Measurements from ENCODE around the gene CDH4. TPM values are rescaled to one million over a fixed set of nuclear protein-coding genes. Genes with fewer than 3 reads are reported as not detected.

CDH4 gene
- total and polyA plus RNA-seq, 2 of the 8 experiments (the other 6 are each of a cell fraction or from before 2014, with no cell fraction given): 4.3 to 7.9 TPM

DNA sequence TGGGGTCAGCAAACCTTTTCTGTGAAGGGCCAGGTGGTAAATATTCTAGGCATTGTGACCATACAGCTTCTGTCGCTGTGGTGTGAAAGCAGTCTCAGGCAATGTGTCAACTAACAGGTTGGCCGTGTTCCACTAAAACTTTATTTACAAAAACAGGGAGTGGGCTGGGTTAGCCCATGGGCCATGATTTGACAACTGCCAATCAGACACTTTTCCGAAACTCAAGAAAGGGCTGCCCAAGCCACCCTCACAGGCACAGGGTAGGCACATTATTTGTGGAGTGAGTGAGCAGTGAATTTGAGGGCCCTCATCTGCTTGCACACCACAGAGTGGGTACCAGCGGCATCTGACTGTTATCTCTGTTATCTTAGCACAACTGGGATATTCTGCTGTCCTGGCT, 523.4 kb downstream of the CDH4 start:
- H3K9me3 ChIP-seq (ENCODE audit: insufficient read depth in 2 of 2, low read depth in 1 of 2, low read length in 1 of 2): no peaks in the 10 kb centered on the region
- H2BK15ac ChIP-seq (ENCODE audit: low read length): no peak overlapping the region
- DNase-seq (ENCODE audit: low read depth in 1 of 2, low spot score in 2 of 2) (no peak), FAIRE-seq (no peak)
- no peak overlapping the region for H2BK5ac ChIP-seq (ENCODE audit: low read depth, low read length)
- H4K91ac ChIP-seq (replicated peaks; ENCODE audit: insufficient read length, low read length): no peak overlapping the region
- H3K14ac ChIP-seq (ENCODE audit: insufficient read length): no peak overlapping the region
- H3K23me2 ChIP-seq (ENCODE audit: low read depth, low read length): no peaks in the 10 kb centered on the region
- no peak overlapping the region for H3K27ac ChIP-seq (ENCODE audit: low read depth, low read length)
- H4K8ac ChIP-seq (ENCODE audit: extremely low read depth, insufficient read depth, low read length): no peak overlapping the region
- H3K4ac ChIP-seq (replicated peaks; ENCODE audit: insufficient read length, low read depth, low read length): no peak overlapping the region
- H3K4me2 ChIP-seq (ENCODE audit: insufficient read depth in 1 of 2, low read depth in 2 of 2, low read length in 2 of 2): no peak overlapping the region
- peaks cover 0 to 4% (median 2%) of the 10 kb centered on the region in 4 experiments; a peak in 3 of 7 replicates for H3K27me3 ChIP-seq (replicated peaks in 1 of 4; ENCODE audit: control insufficient read depth in 3 of 4, extremely low read depth in 1 of 4, insufficient read depth in 3 of 4, low read length in 3 of 4)
- H4K20me1 ChIP-seq (replicated peaks in 1 of 2; ENCODE audit: control insufficient read depth in 1 of 2, insufficient read depth in 2 of 2, low read length in 2 of 2): peaks cover 0 to 2% of the 10 kb centered on the region in 2 experiments
- CTCF ChIA-PET (ENCODE audit: partially characterized antibody): interaction anchor here (1.1 kb wide), 1 partner anchor 100 kb away, joined by 4 read pairs; no protein-coding TSS in a partner anchor
- POLR2A ChIA-PET (ENCODE audit: partially characterized antibody): no interaction called here
- H3K4me3 ChIP-seq (ENCODE audit: extremely low read depth in 1 of 4, insufficient read depth in 2 of 4, low read depth in 3 of 4, low read length in 4 of 4): no peak overlapping the region
- H2AK5ac ChIP-seq (ENCODE audit: low read depth, low read length): no peak overlapping the region
- no peak overlapping the region for H2AFZ ChIP-seq (ENCODE audit: low read length)
- H3K23ac ChIP-seq (ENCODE audit: insufficient read length): no peak overlapping the region
- no peak overlapping the region for H2BK120ac ChIP-seq (replicated peaks; ENCODE audit: low read depth, low read length)
- H4K5ac ChIP-seq (ENCODE audit: insufficient read length, low read depth, low read length): no peak overlapping the region
- no peak overlapping the region for H3K9ac ChIP-seq (replicated peaks in 1 of 4; ENCODE audit: extremely low read depth in 1 of 4, low read depth in 3 of 4, low read length in 3 of 4)
- no peak overlapping the region for H2BK20ac ChIP-seq (ENCODE audit: low read length)
- no peaks in the 10 kb centered on the region for H3K36me3 ChIP-seq (ENCODE audit: control insufficient read depth in 2 of 4, insufficient read depth in 4 of 4, low read length in 3 of 4)
- no peak overlapping the region for H3K56ac ChIP-seq (replicated peaks; ENCODE audit: insufficient read length, low read depth, low read length)
- no peak overlapping the region for H3K18ac ChIP-seq (ENCODE audit: extremely low read depth, low read length)
- H3K4me1 ChIP-seq (replicated peaks in 1 of 4; ENCODE audit: control insufficient read depth in 3 of 4, insufficient read depth in 4 of 4, low read length in 3 of 4): no peaks in the 10 kb centered on the region
- no peaks in the 10 kb centered on the region for H3K79me2 ChIP-seq (ENCODE audit: control insufficient read depth in 1 of 2, insufficient read depth in 2 of 2, low read length in 2 of 2)
- no peaks in the 10 kb centered on the region; the same call in 1 of the 2 replicates for H3K79me1 ChIP-seq (ENCODE audit: low read depth, low read length)
- 89% methylated on average over 4 of the region's 4 CpGs; no CpG with 5 or more reads in 1 of the 2 experiments for WGBS, 2 experiments (ENCODE audit: extremely low coverage in 1 of 2, insufficient coverage in 1 of 2, insufficient read length in 1 of 2, insufficient replicate concordance in 2 of 2, low coverage in 1 of 2, low lambda C conversion rate in 2 of 2, missing lambda C conversion rate in 1 of 2)
- H2BK12ac ChIP-seq (ENCODE audit: low read depth, low read length): no peak overlapping the region
- TF ChIP-seq YY1 (IDR thresholded peaks at IDR 0.05; ENCODE audit: low read depth, low read length) (no peak), TAF7 (optimal IDR thresholded peaks at IDR 0.05; ENCODE audit: borderline replicate concordance, low read depth, low read length) (no peak), POU5F1 (IDR thresholded peaks at IDR 0.05; ENCODE audit: low read depth, low read length) (no peak), HDAC2 (IDR thresholded peaks at IDR 0.05; ENCODE audit: borderline replicate concordance in 1 of 2, low read depth in 2 of 2, low read length in 2 of 2) (no peak), KDM4A (IDR thresholded peaks at IDR 0.05; ENCODE audit: low read depth, low read length, severe bottlenecking) (no peak), RXRA (IDR thresholded peaks at IDR 0.05; ENCODE audit: insufficient read depth, low read depth, low read length) (no peak), PHF8 (conservative IDR thresholded peaks at IDR 0.05; ENCODE audit: low read depth, low read length) (no peak), CEBPB (IDR thresholded peaks at IDR 0.05; ENCODE audit: low read depth, low read length) (no peak), KDM1A (IDR thresholded peaks at IDR 0.05; ENCODE audit: borderline replicate concordance, low read length) (no peak), MAFK (IDR thresholded peaks at IDR 0.05; ENCODE audit: low read depth, low read length) (no peak), ASH2L (IDR thresholded peaks at IDR 0.05; ENCODE audit: low read length) (no peak), RFX5 (IDR thresholded peaks at IDR 0.05; ENCODE audit: borderline replicate concordance, low read depth, low read length) (no peak), TBP (IDR thresholded peaks at IDR 0.05; ENCODE audit: low read depth, low read length) (no peak), TAF1 (IDR thresholded peaks at IDR 0.05; ENCODE audit: low read depth, low read length) (no peak), KDM5A (IDR thresholded peaks at IDR 0.05; ENCODE audit: low read length) (no peak), BRCA1 (IDR thresholded peaks at IDR 0.05; ENCODE audit: low read depth, low read length) (no peak)

All from H1 (cell line).